GM12878 (cell line): Measurements from ENCODE around the gene PLCG1. TPM values are rescaled to one million over a fixed set of nuclear protein-coding genes. Genes with fewer than 3 reads are reported as not detected.

ENCODE experiments used
- ATAC-seq: fragments of 200-7000 bp; cut with Tn5 transposase; 3 replicates; pipeline ENCODE4 v1.9.1; 2020; ENCODE audit warnings: mild to moderate bottlenecking, moderate library complexity
- BruUV-seq: library from RNA; stranded (reverse); fragments of 400-500 nt; replicated peaks from 2 replicates; lab custom pipeline; 2021; lab: Mats Ljungman, UMichigan
- CTCF ChIA-PET: fragments of 300-600 bp; sonication (Branson Sonifier 250); formaldehyde crosslinking; extraction: SDS; loops from one replicate; lab custom pipeline; 2021; ENCODE audit warnings: inconsistent platforms; lab: Yijun Ruan, JAX
- POLR2A ChIA-PET: fragments of 350-600 bp; formaldehyde crosslinking; extraction: SDS; loops from one replicate; lab custom pipeline; 2021; ENCODE audit warnings: inconsistent platforms; lab: Charles Lee
- RAD21 ChIA-PET: fragments of 300-600 bp; sonication (Branson Sonifier 250); formaldehyde crosslinking; loops from one replicate; lab custom pipeline; 2023; ENCODE audit warnings: antibody characterized with exemption; ENCODE audit not compliant: unreplicated experiment; lab: Charles Lee
- SMC1A ChIA-PET: fragments of 300-600 bp; sonication (Branson Sonifier 250); formaldehyde crosslinking; loops from one replicate; lab custom pipeline; 2023; ENCODE audit not compliant: unreplicated experiment, uncharacterized antibody; lab: Charles Lee
- DNase-seq: peaks from one replicate; pipeline ENCODE4 v3.0.0-alpha.2; 2011; ENCODE audit warnings: low read depth, low spot score
- FAIRE-seq: peaks from 3 replicates; lab custom pipeline; 2011; peaks lifted over from hg19 to GRCh38; lab: Jason Lieb, UNC
- H2AFZ ChIP-seq: 2 replicates; pipeline ENCODE4 v1.6.0; 2011; ENCODE audit warnings: low read depth, low read length, control low read depth; ENCODE audit not compliant: control insufficient read depth
- H3K27ac ChIP-seq: 2 replicates; pipeline ENCODE4 v1.5.1; 2011; ENCODE audit warnings: control low read depth; ENCODE audit not compliant: control insufficient read depth, insufficient read depth
- H3K27me3 ChIP-seq, 2 experiments: replicated peaks in 1 of 2; 2 replicates each; pipeline versions ENCODE4 v1.6.0 to v1.6.1; 2011; ENCODE audit warnings: low read length in 1 of 2; ENCODE audit not compliant: control insufficient read depth in 2 of 2, insufficient read depth in 2 of 2
- H3K36me3 ChIP-seq, 2 experiments: 2 replicates each; pipeline ENCODE4 v1.5.1; 2011; ENCODE audit warnings: low read length in 1 of 2; ENCODE audit not compliant: control insufficient read depth in 2 of 2, insufficient read depth in 2 of 2
- H3K4me1 ChIP-seq: 2 replicates; pipeline ENCODE4 v1.6.1; 2011; ENCODE audit warnings: mild to moderate bottlenecking, low read length, moderate library complexity, mixed read lengths; ENCODE audit not compliant: control insufficient read depth, insufficient read depth
- H3K4me2 ChIP-seq: 2 replicates; pipeline ENCODE4 v1.6.0; 2011; ENCODE audit warnings: control low read depth; ENCODE audit not compliant: control insufficient read depth, insufficient read depth
- H3K4me3 ChIP-seq: fragments of 200-600 bp; sonication (generic); 2 replicates; pipeline ENCODE4 v1.5.1; 2016
- H3K79me2 ChIP-seq: 2 replicates; pipeline ENCODE4 v1.6.0; 2011; ENCODE audit warnings: low read length; ENCODE audit not compliant: control insufficient read depth, insufficient read depth
- H3K9ac ChIP-seq: 2 replicates; pipeline ENCODE4 v1.8.0; 2011; ENCODE audit warnings: low read length, control low read depth, mixed read lengths; ENCODE audit not compliant: control insufficient read depth, insufficient read depth
- H3K9me3 ChIP-seq: replicated peaks from 3 replicates; pipeline ENCODE4 v1.5.1; 2011; ENCODE audit warnings: mild to moderate bottlenecking, low read length; ENCODE audit not compliant: control insufficient read depth, insufficient read depth
- H4K20me1 ChIP-seq: 2 replicates; pipeline ENCODE4 v1.6.0; 2011; ENCODE audit not compliant: control insufficient read depth, insufficient read depth
- EED ChIP-seq: sonication (generic); IDR thresholded peaks from 2 replicates; pipeline ENCODE4 v1.6.1; 2016; ENCODE audit warnings: antibody characterized with exemption, low read depth
- FOS ChIP-seq: IDR thresholded peaks from 3 replicates; pipeline ENCODE4 v1.6.1; 2011; ENCODE audit warnings: borderline replicate concordance; ENCODE audit not compliant: insufficient read length; ENCODE audit errors: extremely low read depth
- MEF2A ChIP-seq: IDR thresholded peaks from 2 replicates; pipeline ENCODE4 v1.6.1; 2011; ENCODE audit warnings: low read depth, mild to moderate bottlenecking, low read length, moderate library complexity; ENCODE audit not compliant: insufficient read depth
- SMAD5 ChIP-seq: IDR thresholded peaks from 2 replicates; pipeline ENCODE4 v1.6.1; 2016; ENCODE audit warnings: antibody characterized with exemption, low read depth
- ZBED1 ChIP-seq: IDR thresholded peaks from 2 replicates; pipeline ENCODE4 v1.6.1; 2016; ENCODE audit warnings: borderline replicate concordance
- ZNF207 ChIP-seq: fragments of 450-650 bp; IDR thresholded peaks from 2 replicates; pipeline ENCODE4 v1.6.1; 2014; ENCODE audit warnings: antibody characterized with exemption, mild to moderate bottlenecking, borderline replicate concordance
- WGBS: methylation state at CpG from one replicate; pipeline ENCODE4 v1.1.6; 2016; ENCODE audit warnings: low lambda C conversion rate; ENCODE audit not compliant: insufficient replicate concordance, insufficient coverage; ENCODE audit errors: missing lambda C conversion rate; 5-methylcytosine and 5-hydroxymethylcytosine counted together
- in situ Hi-C: fragments of 300-500 bp; cut with MboI; formaldehyde crosslinking; loops from 9 replicates; pipeline ENCODE4 v1.14.3; 2018; ENCODE audit warnings: mixed read lengths
- intact Hi-C: fragments of 100-400 bp; cut with micrococcal nuclease; formaldehyde crosslinking; loops from one replicate; pipeline ENCODE4 v1.14.2; 2022; ENCODE audit not compliant: unreplicated experiment
- polyA plus RNA-seq, 11 experiments: library from polyadenylated mRNA; depleted of rRNA in 4 of 11; unstranded in 6 of 11; stranded (reverse) in 5 of 11; fragments of >200 nt; fragmentation: Nextera tagmentation in 4 of 11; fragmentation: Illumina TruSeq in 1 of 11; extraction: Ambion mirVana in 4 of 11; extraction: Trizol in 1 of 11; gene quantifications; 1 replicate in 1 of 11; 2 replicates in 10 of 11; pipeline versions ENCODE4 v1.2.1 to v1.2.3, GENCODE V29; 2011 to 2016; ENCODE audit warnings: inconsistent platforms in 2 of 11, missing spikeins in 2 of 11, low read depth in 1 of 11
- total RNA-seq, 4 experiments: library from RNA; depleted of rRNA in 3 of 4; stranded (reverse); fragments of >200 nt in 3 of 4; fragmentation: Illumina TruSeq in 1 of 4; extraction: Trizol in 1 of 4; gene quantifications; 2 replicates each; pipeline versions ENCODE4 v1.2.1 to v1.2.3, GENCODE V29; 2013 to 2021
- TF ChIP-seq, protein P1 (sequence below): IDR thresholded peaks from 2 replicates; pipeline ENCODE4 v1.6.1; 2011; ENCODE audit warnings: borderline replicate concordance, low read depth, mild to moderate bottlenecking, moderate library complexity, low read length; ENCODE audit not compliant: insufficient read depth, poor library complexity, severe bottlenecking

The PLCG1 gene
- total and polyA plus RNA-seq, 10 of the 15 experiments (the other 5 are each of a cell fraction or from before 2014, with no cell fraction given): 2.6 to 114 (median 45.3) TPM

DNA sequence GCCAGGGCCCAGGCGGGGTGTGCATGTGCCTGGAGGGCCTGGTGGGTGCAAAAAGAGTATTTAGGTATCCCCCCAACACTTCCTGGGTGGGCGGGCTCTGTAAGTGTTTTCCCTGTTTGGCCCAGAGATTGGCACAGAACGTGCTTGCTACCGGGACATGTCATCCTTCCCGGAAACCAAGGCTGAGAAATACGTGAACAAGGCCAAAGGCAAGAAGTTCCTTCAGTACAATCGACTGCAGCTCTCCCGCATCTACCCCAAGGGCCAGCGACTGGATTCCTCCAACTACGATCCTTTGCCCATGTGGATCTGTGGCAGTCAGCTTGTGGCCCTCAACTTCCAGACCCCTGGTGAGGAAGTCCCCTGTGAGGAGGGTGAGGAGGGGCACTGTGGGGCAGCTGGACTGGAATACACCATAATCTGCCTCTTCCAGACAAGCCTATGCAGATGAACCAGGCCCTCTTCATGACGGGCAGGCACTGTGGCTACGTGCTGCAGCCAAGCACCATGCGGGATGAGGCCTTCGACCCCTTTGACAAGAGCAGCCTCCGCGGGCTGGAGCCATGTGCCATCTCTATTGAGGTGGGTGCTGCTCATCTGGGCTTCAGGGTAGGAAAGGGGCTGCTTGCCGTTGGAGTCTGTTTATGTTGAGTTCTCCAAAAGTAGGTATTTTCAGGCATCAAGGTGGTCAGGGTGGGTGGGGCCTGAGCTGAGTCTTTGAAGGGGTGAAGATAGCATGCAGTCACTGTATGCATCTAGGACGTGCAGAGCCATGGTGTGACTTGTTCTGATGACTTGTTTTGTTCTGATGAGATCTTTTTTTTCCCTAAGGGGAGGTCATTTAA lies 35.2 kb downstream of the PLCG1 start:
- Histone ChIP-seq H3K9me3 (no peaks in the 10 kb centered on the region), H3K27ac (no peak overlapping the region), H3K79me2 (no peaks in the 10 kb centered on the region), H3K27me3 (no peaks in the 10 kb centered on the region), H3K9ac (no peak overlapping the region), H3K4me1 (peaks cover 7% of the 10 kb centered on the region), H4K20me1 (peaks cover 3% of the 10 kb centered on the region; the same call in 1 of the 2 replicates), H3K36me3 (peaks cover 42 to 51% of the 10 kb centered on the region in 2 experiments; a peak in 3 of 4 replicates), H3K4me2 (no peak overlapping the region), H3K4me3 (no peak overlapping the region)
- ChIA-PET RAD21 (interaction anchor here (0.6 to 2.2 kb wide), 14 partner anchors 12 to 203 kb away, joined by 3 to 25 read pairs (median 5); partner anchors contain the start of gene LPIN3), POLR2A (interaction anchor here (1.0 to 1.1 kb wide), 3 partner anchors 37 to 204 kb away, joined by 3 to 4 read pairs (median 3); no protein-coding TSS in a partner anchor)
- in situ Hi-C loops: loop anchor here (5.0 kb wide), 2 partner anchors 60 to 170 kb away; partner anchors contain the start of gene LPIN3
- intact Hi-C loops: loop anchor here (1.0 to 2.0 kb wide), 3 partner anchors 60 to 204 kb away; partner anchors contain the start of gene LPIN3
- FAIRE-seq (no peak), DNase-seq (no peak), ATAC-seq (peak; percentile 30)
- 93% methylated on average over 18 of the region's 18 CpGs for WGBS
- TF ChIP-seq FOS (no peak), EED (no peak), ZBED1 (no peak), SMAD5 (no peak), ZNF207 (no peak), MEF2A (no peak)
- TF ChIP-seq, protein P1, sequence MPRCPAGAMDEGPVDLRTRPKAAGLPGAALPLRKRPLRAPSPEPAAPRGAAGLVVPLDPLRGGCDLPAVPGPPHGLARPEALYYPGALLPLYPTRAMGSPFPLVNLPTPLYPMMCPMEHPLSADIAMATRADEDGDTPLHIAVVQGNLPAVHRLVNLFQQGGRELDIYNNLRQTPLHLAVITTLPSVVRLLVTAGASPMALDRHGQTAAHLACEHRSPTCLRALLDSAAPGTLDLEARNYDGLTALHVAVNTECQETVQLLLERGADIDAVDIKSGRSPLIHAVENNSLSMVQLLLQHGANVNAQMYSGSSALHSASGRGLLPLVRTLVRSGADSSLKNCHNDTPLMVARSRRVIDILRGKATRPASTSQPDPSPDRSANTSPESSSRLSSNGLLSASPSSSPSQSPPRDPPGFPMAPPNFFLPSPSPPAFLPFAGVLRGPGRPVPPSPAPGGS: no peak
- TF ChIP-seq, all 136 proteins: peak for 0
- H2AFZ ChIP-seq: no peak overlapping the region
- ChIA-PET SMC1A (interaction anchor here (0.6 to 4.4 kb wide), 13 partner anchors 15 to 172 kb away, joined by 3 to 29 read pairs (median 5); partner anchors contain the start of genes LPIN3 and PLCG1), CTCF (interaction anchor here (0.6 to 3.7 kb wide), 31 partner anchors 9 to 238 kb away, joined by 3 to 52 read pairs (median 4); partner anchors contain the start of genes LPIN3 and PLCG1)
- BruUV-seq: no TSS peak
